B cell (primary cell): ENCODE measurements around the gene CHMP6. TPM values are rescaled to one million over a fixed set of nuclear protein-coding genes. Genes with fewer than 3 reads are reported as not detected.

ENCODE experiments used
- ATAC-seq: fragments of 200-7000 bp; cut with Tn5 transposase; one replicate; pipeline ENCODE4 v1.10.0; 2021; ENCODE audit warnings: low read depth, mild to moderate bottlenecking, moderate number of reproducible peaks, moderate library complexity
- CTCF ChIA-PET: fragments of 350-600 bp; sonication (Branson Sonifier 250); formaldehyde crosslinking; loops from one replicate; lab custom pipeline; 2021; ENCODE audit warnings: antibody characterized with exemption, inconsistent platforms; lab: Charles Lee
- POLR2A ChIA-PET: fragments of 350-600 bp; sonication (Branson Sonifier 250); formaldehyde crosslinking; loops from one replicate; lab custom pipeline; 2021; ENCODE audit warnings: antibody characterized with exemption; lab: Charles Lee
- DNase-seq: peaks from one replicate; pipeline ENCODE4 v3.0.0; 2013
- H2AFZ ChIP-seq: 2 replicates; pipeline ENCODE4 v1.6.1; 2012; ENCODE audit warnings: mild to moderate bottlenecking, low read depth, low read length; ENCODE audit not compliant: insufficient read depth, poor library complexity, severe bottlenecking
- H3K27ac ChIP-seq, 2 donors: 1 replicate in 1 of 2; 2 replicates in 1 of 2; pipeline ENCODE4 v1.5.1; 2012 to 2013; ENCODE audit warnings: low read length in 2 of 2, mild to moderate bottlenecking in 2 of 2, moderate library complexity in 1 of 2
- H3K27me3 ChIP-seq, 4 experiments: fragments of 200-600 bp in 1 of 4; sonication (generic) in 1 of 4; replicated peaks in 1 of 4; 1 replicate in 2 of 4; 2 replicates in 2 of 4; pipeline versions ENCODE4 v1.6.1 to v1.7.0; 2013 to 2016; ENCODE audit warnings: low read length in 3 of 4, mild to moderate bottlenecking in 2 of 4, mixed read lengths in 1 of 4, moderate library complexity in 1 of 4; ENCODE audit not compliant: insufficient read depth in 4 of 4, control insufficient read depth in 3 of 4; ENCODE audit errors: control extremely low read depth in 1 of 4
- H3K36me3 ChIP-seq, 2 experiments: replicated peaks in 1 of 2; 1 replicate in 1 of 2; 2 replicates in 1 of 2; pipeline versions ENCODE4 v1.6.1 to v1.7.1; 2013; ENCODE audit warnings: low read length in 1 of 2; ENCODE audit not compliant: insufficient read depth in 2 of 2, control insufficient read depth in 1 of 2; ENCODE audit errors: control extremely low read depth in 1 of 2, extremely low read depth in 1 of 2
- H3K4me1 ChIP-seq, 2 donors: fragments of 200-600 bp in 1 of 2; sonication (generic) in 1 of 2; 1 replicate in 1 of 2; 2 replicates in 1 of 2; pipeline versions ENCODE4 v1.5.1 to v1.6.1; 2013 to 2017; ENCODE audit warnings: low read length in 2 of 2; ENCODE audit not compliant: control insufficient read depth in 2 of 2, insufficient read depth in 2 of 2
- H3K4me2 ChIP-seq: replicated peaks from 2 replicates; pipeline ENCODE3; 2012; ENCODE audit warnings: mild to moderate bottlenecking, low read depth, low read length; ENCODE audit not compliant: poor library complexity, severe bottlenecking
- H3K4me3 ChIP-seq, 5 experiments: fragments of 200-600 bp in 1 of 5; sonication (generic) in 1 of 5; 1 replicate in 3 of 5; 2 replicates in 2 of 5; pipeline versions ENCODE4 v1.5.1 to v1.7.0; 2011 to 2016; ENCODE audit warnings: low read length in 4 of 5, mild to moderate bottlenecking in 4 of 5, low read depth in 2 of 5, control low read depth in 1 of 5, moderate library complexity in 1 of 5; ENCODE audit not compliant: insufficient read depth in 1 of 5; ENCODE audit errors: control extremely low read depth in 1 of 5, extremely low read depth in 1 of 5
- H3K79me2 ChIP-seq: fragments of 200-600 bp; sonication (generic); one replicate; pipeline ENCODE4 v1.6.0; 2016; ENCODE audit warnings: low read length; ENCODE audit not compliant: control insufficient read depth, insufficient read depth
- H3K9ac ChIP-seq: fragments of 200-600 bp; sonication (generic); 2 replicates; pipeline ENCODE4 v1.6.1; 2017; ENCODE audit warnings: mild to moderate bottlenecking, low read length, moderate library complexity
- H3K9me3 ChIP-seq, 3 donors: one replicate each; pipeline versions ENCODE4 v1.6.1 to v1.7.1; 2013; ENCODE audit warnings: low read length in 2 of 3; ENCODE audit not compliant: control insufficient read depth in 2 of 3, insufficient read depth in 1 of 3; ENCODE audit errors: control extremely low read depth in 1 of 3
- H4K20me1 ChIP-seq: 2 replicates; pipeline ENCODE4 v1.6.0; 2012; ENCODE audit warnings: mild to moderate bottlenecking, low read length; ENCODE audit not compliant: insufficient read depth, control insufficient read depth, poor library complexity, severe bottlenecking
- H3K27ac Mint-ChIP-seq: one replicate; pipeline ENCODE4 v1.8.0; 2021; ENCODE audit warnings: mixed read lengths
- H3K27me3 Mint-ChIP-seq: one replicate; pipeline ENCODE4 v1.8.0; 2021; ENCODE audit warnings: mixed read lengths
- H3K4me1 Mint-ChIP-seq: one replicate; pipeline ENCODE4 v1.8.0; 2021; ENCODE audit warnings: mixed read lengths
- H3K4me3 Mint-ChIP-seq: one replicate; pipeline ENCODE4 v1.8.0; 2021; ENCODE audit warnings: mixed read lengths
- H3K9me3 Mint-ChIP-seq: one replicate; pipeline ENCODE4 v1.8.0; 2022; ENCODE audit warnings: mixed read lengths; ENCODE audit not compliant: insufficient read depth
- CTCF ChIP-seq: fragments of 200-600 bp; IDR thresholded peaks from one replicate; pipeline ENCODE4 v1.8.0; 2022; ENCODE audit warnings: antibody characterized with exemption, mild to moderate bottlenecking
- EZH2 ChIP-seq: IDR thresholded peaks from 2 replicates; pipeline ENCODE4 v1.6.1; 2012; ENCODE audit warnings: borderline replicate concordance, low read depth, mild to moderate bottlenecking, moderate library complexity, low read length; ENCODE audit not compliant: insufficient read depth, poor library complexity, severe bottlenecking
- WGBS: methylation state at CpG from one replicate; pipeline ENCODE4 v1.1.5; 2013; ENCODE audit warnings: missing lambda C conversion rate; ENCODE audit not compliant: insufficient coverage; 5-methylcytosine and 5-hydroxymethylcytosine counted together
- intact Hi-C: fragments of 100-400 bp; cut with micrococcal nuclease; formaldehyde crosslinking; loops from one replicate; pipeline ENCODE4 v1.10.0; 2022
- polyA plus RNA-seq: library from polyadenylated mRNA; depleted of rRNA; stranded (reverse); fragments of >200 nt; gene quantifications from 2 replicates; pipeline ENCODE4 v1.2.3, GENCODE V29; 2012
- total RNA-seq, 2 donors: library from RNA; stranded (reverse); fragments of 120-200 nt in 1 of 2; gene quantifications; 1 replicate in 1 of 2; 2 replicates in 1 of 2; pipeline versions ENCODE4 v1.2.3 to v1.2.4, GENCODE V29; 2013 to 2022

The CHMP6 gene
- total and polyA plus RNA-seq, 2 donors (not counting 1 experiment from before 2014, with no cell fraction given), result 21.2 to 46.2 TPM

DNA sequence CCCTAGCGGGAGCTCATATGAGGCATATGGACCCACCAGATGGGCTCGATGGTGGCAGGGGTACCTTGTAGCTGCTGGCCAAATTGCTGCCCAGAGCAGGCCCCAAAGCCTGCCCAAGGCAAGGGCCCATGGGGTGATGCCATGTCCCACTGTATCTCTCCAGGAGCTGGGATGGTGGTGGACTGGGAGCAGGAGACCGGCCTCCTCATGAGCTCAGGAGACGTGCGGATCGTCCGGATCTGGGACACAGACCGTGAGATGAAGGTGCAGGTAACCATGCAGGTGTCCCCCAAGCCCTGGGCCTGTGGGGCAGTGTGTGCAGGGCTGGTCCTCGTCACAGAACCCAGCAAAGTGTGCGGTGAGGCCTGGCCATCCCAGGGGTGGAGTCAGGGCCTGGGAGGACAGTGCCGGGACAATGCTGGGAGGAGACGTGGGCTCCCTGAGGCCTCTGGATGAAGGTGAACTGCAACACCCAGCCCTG lies 34.1 kb upstream of the CHMP6 start:
- Histone ChIP-seq H3K36me3 (no peaks in the 10 kb centered on the region), H2AFZ (no peak overlapping the region), H3K27me3 (no peaks in the 10 kb centered on the region), H3K9me3 (peaks cover 0 to 3% (median 0%) of the 10 kb centered on the region in 3 donors), H3K79me2 (no peaks in the 10 kb centered on the region), H3K4me3 (no peak overlapping the region), H3K27ac (no peak overlapping the region), H3K4me1 (peaks cover 28 to 44% of the 10 kb centered on the region in 2 donors), H4K20me1 (no peaks in the 10 kb centered on the region), H3K4me2 (no peak overlapping the region), H3K9ac (no peak overlapping the region)
- TF ChIP-seq CTCF (no peak), EZH2 (no peak)
- ChIA-PET POLR2A (interaction anchor here (1.4 kb wide), 1 partner anchor 47 kb away, joined by 7 read pairs; no protein-coding TSS in a partner anchor), CTCF (interaction anchor here (0.7 to 4.3 kb wide), 6 partner anchors 14 to 384 kb away, joined by 3 to 35 read pairs (median 4); no protein-coding TSS in a partner anchor)
- no peak for DNase-seq
- peaks cover 26% of the 10 kb centered on the region for H3K4me1 Mint-ChIP-seq
- 98% methylated on average over 12 of the region's 12 CpGs for WGBS
- intact Hi-C loops, result no loop called here
- ATAC-seq, result no peak
- H3K27me3 Mint-ChIP-seq, result no peaks in the 10 kb centered on the region
- no peak overlapping the region for H3K27ac Mint-ChIP-seq
- H3K4me3 Mint-ChIP-seq, result no peak overlapping the region
- H3K9me3 Mint-ChIP-seq, result no peaks in the 10 kb centered on the region

DNA sequence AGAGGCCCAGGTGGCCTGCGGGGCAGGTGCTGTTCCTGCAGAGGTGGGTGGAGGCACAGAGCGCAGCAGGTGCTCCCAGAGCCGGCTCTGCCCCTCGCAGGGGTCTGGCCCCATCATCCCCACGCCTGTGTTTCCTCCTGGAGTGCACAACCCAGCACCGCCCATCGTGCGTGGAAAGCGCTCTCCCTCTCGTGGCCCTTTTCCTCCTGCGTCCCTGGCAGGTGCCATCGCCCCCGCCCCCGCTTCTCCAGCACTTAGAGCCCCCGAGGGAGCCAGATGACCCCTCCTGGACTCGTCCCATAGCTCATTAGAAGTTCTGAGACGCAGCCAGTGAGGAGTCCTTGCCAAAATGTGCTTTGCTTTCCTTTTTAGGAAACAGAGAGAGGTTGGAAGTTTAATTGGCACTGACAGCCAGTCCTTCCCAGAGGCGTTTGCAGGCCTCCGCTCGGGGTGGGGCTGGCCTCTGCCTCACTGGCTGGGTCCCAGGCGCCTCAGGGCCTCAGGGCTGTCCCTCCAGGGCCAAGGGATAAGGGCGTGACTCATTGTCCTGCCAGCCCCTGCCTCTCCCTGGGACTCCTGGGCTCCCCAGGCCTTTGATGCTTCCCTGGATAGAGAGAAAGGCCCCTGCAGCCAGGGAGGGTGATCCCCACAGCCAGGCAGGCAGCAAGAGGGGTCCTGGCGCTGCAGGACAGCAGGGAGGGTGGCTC lies 32.2 kb upstream of the CHMP6 start:
- intact Hi-C loops, result no loop called here
- H3K27ac ChIP-seq, result no peak overlapping the region
- Mint-ChIP-seq H3K4me3 (no peak overlapping the region), H3K27ac (no peak overlapping the region), H3K9me3 (no peaks in the 10 kb centered on the region), H3K4me1 (peaks cover 16% of the 10 kb centered on the region), H3K27me3 (no peaks in the 10 kb centered on the region)
- CTCF ChIA-PET, result interaction anchor here (4.3 kb wide), 1 partner anchor 12 kb away, joined by 35 read pairs; no protein-coding TSS in a partner anchor
- H3K4me2 ChIP-seq, result peak overlapping the region; percentile 34
- no peak overlapping the region for H3K4me3 ChIP-seq
- H4K20me1 ChIP-seq, result no peaks in the 10 kb centered on the region
- TF ChIP-seq EZH2 (no peak), CTCF (no peak)
- 93% methylated on average over 23 of the region's 23 CpGs for WGBS
- ATAC-seq (no peak), DNase-seq (no peak)
- H2AFZ ChIP-seq, result no peak overlapping the region
- no peaks in the 10 kb centered on the region for H3K79me2 ChIP-seq
- no peak overlapping the region for H3K9ac ChIP-seq
- H3K36me3 ChIP-seq, result no peaks in the 10 kb centered on the region
- peaks cover 0 to 3% (median 0%) of the 10 kb centered on the region in 3 donors for H3K9me3 ChIP-seq
- no peaks in the 10 kb centered on the region for H3K27me3 ChIP-seq
- POLR2A ChIA-PET, result no interaction called here
- peaks cover 18 to 30% of the 10 kb centered on the region in 2 donors for H3K4me1 ChIP-seq
